IPS-18c (cell line): ENCODE measurements around the gene NKD2.
"Not testable (repeated sequence)": the region's sequence is repeated elsewhere in the genome, so short reads cannot be mapped to it uniquely, and the experiment has no call there.

Experiments used
- H3K4me3 ChIP-seq: 2 replicates; pipeline ENCODE4 v1.7.0; 2013; ENCODE audit warnings: low read depth, mild to moderate bottlenecking, low read length, moderate library complexity; ENCODE audit not compliant: insufficient read depth
- H3K9me3 ChIP-seq: one replicate; pipeline ENCODE4 v1.6.1; 2013; ENCODE audit warnings: mild to moderate bottlenecking, low read length, moderate library complexity; ENCODE audit not compliant: control insufficient read depth, insufficient read depth

Gene NKD2

GRCh38 chr5:1016476-1016875, 7.9 kb downstream of the NKD2 start:
- Histone ChIP-seq H3K9me3 (no peaks in the 10 kb centered on the region), H3K4me3 (no peak overlapping the region)

GRCh38 chr5:1017056-1017455, 8.5 kb downstream of the NKD2 start:
- Histone ChIP-seq H3K4me3 (no peak overlapping the region), H3K9me3 (no peaks in the 10 kb centered on the region)

- H3K4me3 ChIP-seq, result no peak overlapping the region
- H3K9me3 ChIP-seq, result no peaks in the 10 kb centered on the region
These were observed 9.3 kb downstream of the NKD2 start for GRCh38 chr5:1017691-1018455.

GRCh38 chr5:1018596-1018995, 10.0 kb downstream of the NKD2 start:
- Histone ChIP-seq H3K9me3 (no peaks in the 10 kb centered on the region), H3K4me3 (no peak overlapping the region)

GRCh38 chr5:1019001-1019905, 10.7 kb downstream of the NKD2 start:
- Histone ChIP-seq H3K4me3 (no peak overlapping the region), H3K9me3 (no peaks in the 10 kb centered on the region)

DNA sequence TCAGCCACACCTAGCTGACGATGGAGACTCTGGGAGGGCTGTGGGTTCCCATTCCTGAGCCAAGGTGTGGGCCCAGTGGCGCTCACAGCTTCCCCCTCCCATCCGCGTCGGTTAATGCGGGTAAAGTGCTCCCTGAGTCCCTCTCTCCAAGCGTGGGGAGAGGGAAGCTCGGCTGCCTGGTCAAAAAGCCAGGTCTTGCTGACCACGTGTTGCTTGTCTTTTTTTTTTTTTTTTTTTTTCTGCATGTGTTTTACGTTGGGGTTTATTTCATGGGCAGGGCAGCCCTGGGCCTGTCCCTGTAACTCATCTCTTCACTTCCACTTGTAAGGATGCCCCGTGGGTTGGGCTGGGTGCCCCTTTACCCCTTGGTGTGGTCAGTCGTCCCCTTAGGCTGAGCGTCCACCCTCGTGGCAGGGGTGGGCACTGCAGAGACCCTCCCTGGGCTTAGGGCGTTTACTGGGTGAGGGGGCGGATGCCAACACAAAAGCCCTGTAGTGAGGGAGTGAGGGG, 11.9 kb downstream of the NKD2 start:
- H3K9me3 ChIP-seq, result no peaks in the 10 kb centered on the region
- no peak overlapping the region for H3K4me3 ChIP-seq

GRCh38 chr5:1021136-1021968, 12.8 kb downstream of the NKD2 start:
- H3K9me3 ChIP-seq, result no peaks in the 10 kb centered on the region
- no peak overlapping the region for H3K4me3 ChIP-seq

- not testable (repeated sequence) for H3K9me3 ChIP-seq, H3K4me3 ChIP-seq
These were observed 13.4 kb downstream of the NKD2 start for GRCh38 chr5:1021969-1022336.

GRCh38 chr5:1026700-1027621, 18.4 kb downstream of the NKD2 start:
- Histone ChIP-seq H3K9me3 (no peaks in the 10 kb centered on the region), H3K4me3 (no peak overlapping the region)

DNA sequence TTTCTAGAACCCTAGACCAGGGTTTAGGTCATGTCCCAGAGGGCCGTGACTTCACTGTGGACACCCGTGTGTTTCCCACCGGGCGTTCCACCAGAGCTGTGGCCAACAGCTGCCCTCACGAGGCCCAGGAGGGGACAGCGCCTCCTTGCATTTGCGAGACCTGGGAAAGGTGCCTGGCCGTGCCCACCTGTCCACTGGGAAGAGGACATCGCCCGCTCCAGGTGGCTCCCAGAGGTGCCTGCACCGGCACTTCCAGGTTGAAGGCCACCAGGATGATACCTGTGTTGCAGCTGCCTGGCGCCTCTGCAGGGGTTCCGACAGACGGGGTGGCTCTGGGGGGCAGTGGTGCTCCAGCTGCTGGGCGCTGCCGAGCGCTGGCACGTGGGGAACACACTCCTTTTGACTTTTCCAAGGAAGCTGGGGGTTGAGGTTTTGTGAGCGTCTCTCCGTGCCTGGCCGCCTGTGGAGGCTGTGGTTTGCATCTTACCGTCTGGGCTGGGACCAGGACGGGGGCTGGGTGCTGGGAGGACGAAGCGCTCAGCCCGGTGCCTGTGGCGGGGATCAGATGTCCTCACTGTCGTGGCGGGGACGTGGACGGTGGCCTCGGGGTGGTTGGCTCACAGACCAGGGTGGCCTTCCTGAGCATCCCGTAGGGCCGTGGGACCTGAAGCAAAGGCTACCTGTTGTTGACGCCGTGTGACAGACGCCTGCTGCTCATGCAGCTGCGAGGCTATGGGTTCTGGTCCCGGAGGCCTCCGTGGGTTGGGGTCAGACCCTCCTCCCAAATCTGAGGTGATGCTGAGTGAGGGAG, 19.2 kb downstream of the NKD2 start:
- H3K4me3 ChIP-seq, result no peak overlapping the region
- no peaks in the 10 kb centered on the region for H3K9me3 ChIP-seq

GRCh38 chr5:1028481-1029281, 20.1 kb downstream of the NKD2 start:
- H3K9me3 ChIP-seq, result no peaks in the 10 kb centered on the region

DNA sequence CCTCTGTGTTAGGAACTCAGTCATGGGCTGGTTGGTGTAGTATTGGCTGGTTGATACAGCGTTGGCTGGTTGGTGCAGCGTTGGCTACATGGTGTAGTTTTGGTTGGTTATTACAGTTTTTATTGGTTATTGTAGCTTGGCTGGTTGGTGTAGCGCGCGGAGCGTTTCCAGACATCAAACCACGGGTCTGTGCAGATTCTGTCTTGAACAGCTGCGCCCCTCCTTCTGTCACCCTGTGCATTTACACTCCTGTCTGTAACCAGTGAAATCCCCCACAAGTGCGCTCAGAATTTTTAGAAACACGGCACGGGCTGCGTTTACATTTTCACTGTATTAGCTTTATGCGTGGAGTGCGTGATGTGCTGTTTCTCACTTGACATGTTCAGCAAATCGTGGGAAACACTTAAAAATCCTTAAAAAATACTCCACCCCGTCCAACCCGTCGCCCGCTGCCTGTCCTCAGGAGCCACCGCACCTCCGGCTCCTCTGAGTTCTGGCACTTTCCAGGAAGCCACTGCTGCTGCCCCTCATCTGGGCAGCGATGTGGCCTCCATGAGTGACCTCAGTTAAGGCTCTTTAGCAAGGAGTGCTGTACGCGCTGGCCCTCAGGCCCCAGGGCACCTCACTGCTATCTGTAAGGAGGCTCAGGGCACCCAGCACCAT, 20.8 kb downstream of the NKD2 start:
- Histone ChIP-seq H3K4me3 (no peak overlapping the region), H3K9me3 (no peaks in the 10 kb centered on the region)

More at GRCh38 chr5:1028481-1029281, 20.1 kb downstream of the NKD2 start:
- no peak overlapping the region for H3K4me3 ChIP-seq

DNA sequence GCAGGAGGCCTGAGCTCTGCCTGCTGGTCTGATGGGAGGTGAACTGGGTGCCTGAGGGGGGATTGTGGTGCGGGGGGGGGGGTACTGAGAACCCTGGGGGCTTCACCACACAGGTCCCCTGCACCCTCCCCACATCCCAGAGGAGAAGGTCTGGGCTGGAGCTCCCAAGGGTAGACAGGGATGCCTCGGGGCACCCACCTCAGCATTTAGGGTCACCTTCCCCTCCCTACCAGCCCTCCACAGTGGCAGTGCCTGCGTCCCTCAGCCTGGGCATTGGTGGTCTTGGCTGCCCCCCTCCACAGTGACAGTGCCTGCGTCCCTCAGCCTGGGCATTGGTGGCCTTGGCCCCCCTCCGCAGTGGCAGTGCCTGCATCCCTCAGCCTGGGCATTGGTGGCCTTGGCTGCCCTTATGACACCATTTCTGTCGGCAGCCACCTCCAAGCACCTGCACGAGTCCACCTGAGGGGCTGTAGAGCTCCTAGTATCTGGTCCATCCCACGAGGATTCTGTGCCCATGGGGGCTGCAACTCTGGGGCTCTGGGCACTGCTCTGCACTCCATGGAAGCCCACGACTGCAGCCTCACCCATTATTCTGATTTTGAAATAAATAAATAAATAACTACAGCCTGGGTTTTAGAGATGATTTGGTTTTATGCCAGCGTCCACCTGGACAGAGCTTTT, 21.5 kb downstream of the NKD2 start:
- no peak overlapping the region for H3K4me3 ChIP-seq
- no peaks in the 10 kb centered on the region for H3K9me3 ChIP-seq

DNA sequence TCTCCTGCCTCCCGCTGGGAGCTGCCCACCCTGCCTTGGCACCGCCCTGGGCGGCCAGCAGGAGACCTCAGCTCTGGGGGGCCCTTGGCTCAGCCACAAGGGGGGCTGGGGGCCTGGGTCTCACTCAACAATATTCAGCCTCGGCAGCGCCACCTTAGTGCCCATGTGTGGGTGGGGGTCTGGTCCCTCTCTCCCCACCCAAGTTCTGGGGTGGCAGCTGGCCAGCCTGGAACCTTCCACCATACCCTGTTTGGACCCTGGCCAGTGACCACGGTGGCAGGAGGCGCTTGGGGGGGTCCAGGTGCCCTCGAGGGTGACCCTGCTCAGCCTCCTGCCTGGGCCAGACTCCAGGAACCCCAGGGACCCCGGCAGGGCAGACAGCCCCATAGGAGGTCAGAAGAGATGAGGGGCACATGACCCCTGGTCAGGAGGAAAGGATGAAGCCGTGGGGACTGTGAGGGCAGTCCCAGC, 22.2 kb downstream of the NKD2 start:
- H3K4me3 ChIP-seq, result no peak overlapping the region
- no peaks in the 10 kb centered on the region for H3K9me3 ChIP-seq
